ENCODE measurements around the gene KCNJ1. TPM values are rescaled to one million over a fixed set of nuclear protein-coding genes. Genes with fewer than 3 reads are reported as not detected.

Gene KCNJ1
- total and polyA plus RNA-seq, 9 of the 15 experiments (the other 6 are each of a cell fraction or from before 2014, with no cell fraction given), result not detected

DNA sequence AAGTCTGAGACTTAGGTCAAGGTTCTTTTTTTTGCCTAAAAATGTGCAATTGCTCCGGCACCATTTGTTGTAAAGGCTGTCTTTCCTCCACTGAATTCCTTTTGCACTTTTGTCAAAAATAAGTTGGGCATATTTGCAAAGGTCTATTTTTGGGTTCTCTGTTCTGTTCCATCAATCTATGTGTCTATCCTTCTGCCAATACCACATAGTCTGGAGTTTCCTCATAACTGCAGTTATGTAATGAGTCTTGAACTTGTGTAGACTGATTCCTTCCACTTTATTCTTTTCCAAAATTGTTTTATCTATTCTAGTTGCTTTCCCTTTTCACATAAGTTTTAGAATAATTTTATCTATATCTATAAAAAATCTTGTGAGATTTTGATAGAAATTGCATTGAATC, 30.7 kb upstream of the KCNJ1 start:
- WGBS (ENCODE audit: insufficient coverage, low coverage, missing lambda C conversion rate), result 0% methylated on average over 1 of the region's 1 CpG
- in situ Hi-C loops (cut with MboI) (loop anchor here (25.0 kb wide), 1 partner anchor 414 kb away; no protein-coding TSS in a partner anchor), intact Hi-C loops (cut with micrococcal nuclease) (no loop called here)
- Histone ChIP-seq H3K9ac (ENCODE audit: insufficient read depth in 1 of 2, low read depth in 2 of 2, low read length in 2 of 2) (no peak overlapping the region), H3K4me1 (replicated peaks in 1 of 2; ENCODE audit: control insufficient read depth in 2 of 2, insufficient read depth in 2 of 2, low read length in 2 of 2) (peaks cover 0 to 5% of the 10 kb centered on the region in 2 experiments; a peak in 2 of 5 replicates), H3K27me3 (ENCODE audit: control insufficient read depth in 2 of 2, insufficient read depth in 2 of 2, low read length in 2 of 2) (peaks cover 5 to 20% of the 10 kb centered on the region in 2 experiments; a peak in 3 of 5 replicates), H3K79me2 (ENCODE audit: control insufficient read depth, insufficient read depth, low read length) (no peaks in the 10 kb centered on the region), H3K4me2 (ENCODE audit: insufficient read depth, low read length) (no peak overlapping the region), H3K27ac (ENCODE audit: extremely low read depth, low read depth, low read length) (no peak overlapping the region), H3K36me3 (ENCODE audit: control insufficient read depth, insufficient read depth, low read length) (no peaks in the 10 kb centered on the region), H3K9me3 (replicated peaks; ENCODE audit: control insufficient read depth, insufficient read depth, low read depth, low read length) (no peaks in the 10 kb centered on the region), H2AFZ (ENCODE audit: low read depth, low read length) (no peak overlapping the region), H3K9me1 (ENCODE audit: control insufficient read depth, insufficient read depth, low read length) (no peaks in the 10 kb centered on the region), H4K20me1 (replicated peaks; ENCODE audit: control insufficient read depth, insufficient read depth, low read length) (no peaks in the 10 kb centered on the region; the same call in 1 of the 2 replicates), H3K4me3 (no peak overlapping the region)
- TF ChIP-seq NFE2L1 (tag; IDR thresholded peaks at IDR 0.05; ENCODE audit: borderline replicate concordance, low read depth), result no peak
- ATAC-seq (no peak), FAIRE-seq (no peak), DNase-seq (ENCODE audit: extremely low read depth in 1 of 4, low spot score in 3 of 4) (no peak)
- POLR2A ChIA-PET, result no interaction called here
- no TSS peak for BruUV-seq (replicated peaks)
- CTCF ChIA-PET (ENCODE audit: low intra/inter-chr PET ratio), result no interaction called here

DNA sequence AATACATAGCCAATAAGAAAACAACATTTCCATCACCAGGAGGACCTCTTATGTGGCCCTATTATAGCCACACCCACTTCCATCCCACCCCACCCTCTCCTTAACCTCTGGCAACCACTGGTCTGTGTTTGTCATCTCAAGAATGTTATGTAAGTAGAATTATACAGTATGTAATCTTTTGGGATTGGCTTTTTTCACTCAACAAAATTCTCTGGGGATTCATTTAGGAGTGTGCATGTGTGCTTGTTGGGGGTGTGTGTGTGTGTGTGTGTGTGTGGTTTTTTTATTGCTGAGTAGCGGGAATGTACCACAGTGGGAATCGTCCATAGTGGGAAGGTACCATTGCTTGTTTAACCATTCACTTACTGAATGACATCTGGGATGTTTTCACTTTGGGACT, 29.3 kb upstream of the KCNJ1 start:
- ChIA-PET CTCF (ENCODE audit: low intra/inter-chr PET ratio) (no interaction called here), POLR2A (no interaction called here)
- Histone ChIP-seq H3K79me2 (ENCODE audit: control insufficient read depth, insufficient read depth, low read length) (no peaks in the 10 kb centered on the region), H3K9me1 (ENCODE audit: control insufficient read depth, insufficient read depth, low read length) (no peaks in the 10 kb centered on the region), H3K4me2 (ENCODE audit: insufficient read depth, low read length) (no peak overlapping the region), H3K36me3 (ENCODE audit: control insufficient read depth, insufficient read depth, low read length) (no peaks in the 10 kb centered on the region), H3K4me1 (replicated peaks in 1 of 2; ENCODE audit: control insufficient read depth in 2 of 2, insufficient read depth in 2 of 2, low read length in 2 of 2) (peaks cover 0 to 5% of the 10 kb centered on the region in 2 experiments; a peak in 2 of 5 replicates), H4K20me1 (replicated peaks; ENCODE audit: control insufficient read depth, insufficient read depth, low read length) (no peaks in the 10 kb centered on the region; the same call in 1 of the 2 replicates), H3K4me3 (no peak overlapping the region), H3K27me3 (ENCODE audit: control insufficient read depth in 2 of 2, insufficient read depth in 2 of 2, low read length in 2 of 2) (peaks cover 0 to 5% of the 10 kb centered on the region in 2 experiments; a peak in 2 of 5 replicates), H3K27ac (ENCODE audit: extremely low read depth, low read depth, low read length) (no peak overlapping the region), H3K9me3 (replicated peaks; ENCODE audit: control insufficient read depth, insufficient read depth, low read depth, low read length) (no peaks in the 10 kb centered on the region), H2AFZ (ENCODE audit: low read depth, low read length) (no peak overlapping the region), H3K9ac (ENCODE audit: insufficient read depth in 1 of 2, low read depth in 2 of 2, low read length in 2 of 2) (no peak overlapping the region)
- no peak for ATAC-seq
- FAIRE-seq, result no peak
- DNase-seq (ENCODE audit: extremely low read depth in 1 of 4, low spot score in 3 of 4), result no peak
- WGBS (ENCODE audit: insufficient coverage, low coverage, missing lambda C conversion rate), result 0% methylated on average over 2 of the region's 2 CpGs
- BruUV-seq (replicated peaks), result no TSS peak
- in situ Hi-C loops (cut with MboI) (loop anchor here (25.0 kb wide), 1 partner anchor 416 kb away; no protein-coding TSS in a partner anchor), intact Hi-C loops (cut with micrococcal nuclease) (no loop called here)
- no peak for TF ChIP-seq ZNF174 (CRISPR knock-in tag; IDR thresholded peaks at IDR 0.05)
